ENCODE results near the gene TUBGCP3.

GRCh38 chr13:112572366-112572765, 15.6 kb downstream of the TUBGCP3 start:
- no peak for TF ChIP-seq EZH2phosphoT487 (conservative IDR thresholded peaks at IDR 0.05; ENCODE audit: low read length)
- TF ChIP-seq, protein P1, sequence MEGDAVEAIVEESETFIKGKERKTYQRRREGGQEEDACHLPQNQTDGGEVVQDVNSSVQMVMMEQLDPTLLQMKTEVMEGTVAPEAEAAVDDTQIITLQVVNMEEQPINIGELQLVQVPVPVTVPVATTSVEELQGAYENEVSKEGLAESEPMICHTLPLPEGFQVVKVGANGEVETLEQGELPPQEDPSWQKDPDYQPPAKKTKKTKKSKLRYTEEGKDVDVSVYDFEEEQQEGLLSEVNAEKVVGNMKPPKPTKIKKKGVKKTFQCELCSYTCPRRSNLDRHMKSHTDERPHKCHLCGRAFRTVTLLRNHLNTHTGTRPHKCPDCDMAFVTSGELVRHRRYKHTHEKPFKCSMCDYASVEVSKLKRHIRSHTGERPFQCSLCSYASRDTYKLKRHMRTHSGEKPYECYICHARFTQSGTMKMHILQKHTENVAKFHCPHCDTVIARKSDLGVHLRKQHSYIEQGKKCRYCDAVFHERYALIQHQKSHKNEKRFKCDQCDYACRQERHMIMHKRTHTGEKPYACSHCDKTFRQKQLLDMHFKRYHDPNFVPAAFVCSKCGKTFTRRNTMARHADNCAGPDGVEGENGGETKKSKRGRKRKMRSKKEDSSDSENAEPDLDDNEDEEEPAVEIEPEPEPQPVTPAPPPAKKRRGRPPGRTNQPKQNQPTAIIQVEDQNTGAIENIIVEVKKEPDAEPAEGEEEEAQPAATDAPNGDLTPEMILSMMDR (IDR thresholded peaks at IDR 0.05; ENCODE audit: insufficient read depth, low read length, poor library complexity, severe bottlenecking) = no peak

All from SU-DHL-6 (cell line).